ENCODE results near the gene TUSC1. TPM values are rescaled to one million over a fixed set of nuclear protein-coding genes. Genes with fewer than 3 reads are reported as not detected.
"Not testable (repeated sequence)": the region's sequence is repeated elsewhere in the genome, so short reads cannot be mapped to it uniquely, and the experiment has no call there.

The TUSC1 gene
- polyA plus RNA-seq, 2 of the 4 experiments (the other 2 are of a cell fraction): 4.8 to 5.6 TPM

- no peak for TF ChIP-seq BCL3 (IDR thresholded peaks at IDR 0.05)
- no peak for TF ChIP-seq HES2 (IDR thresholded peaks at IDR 0.05)
- peak; percentile 80 for TF ChIP-seq MAX (IDR thresholded peaks at IDR 0.05)
Observed at GRCh38 chr9:25677301-25678146, 720 bp downstream of the TUSC1 start (continued).

- 71% methylated on average over 2 of the region's 2 CpGs for WGBS (ENCODE audit: missing lambda C conversion rate)
- ATAC-seq; H3K27ac ChIP-seq; FAIRE-seq; POLR2A ChIA-PET; H3K4me2 ChIP-seq; H3K4me3 ChIP-seq; H3K9me3 ChIP-seq; CTCF ChIA-PET; DNase-seq (ENCODE audit: low read depth in 1 of 2, low spot score in 1 of 2); H3K4me1 ChIP-seq: not testable (repeated sequence)
Observed at GRCh38 chr9:25675858-25676257, 2.4 kb downstream of the TUSC1 start.

GRCh38 chr9:25658571-25658970 lies 19.7 kb downstream of the TUSC1 start:
- H3K4me2 ChIP-seq: no peak overlapping the region
- 18% methylated on average over 2 of the region's 2 CpGs for WGBS (ENCODE audit: missing lambda C conversion rate)
- no peak overlapping the region for H3K27ac ChIP-seq
- TF ChIP-seq SREBF2 (IDR thresholded peaks at IDR 0.05) (no peak), ELK1 (IDR thresholded peaks at IDR 0.05; ENCODE audit: low read depth, low read length) (no peak), ZNF302 (CRISPR knock-in tag; IDR thresholded peaks at IDR 0.05) (no peak), EP300 (IDR thresholded peaks at IDR 0.05) (no peak), TFCP2L1 (CRISPR knock-in tag; IDR thresholded peaks at IDR 0.05) (no peak), CHD4 (IDR thresholded peaks at IDR 0.05; ENCODE audit: borderline replicate concordance) (no peak), CEBPB (IDR thresholded peaks at IDR 0.05) (no peak), ZSCAN20 (CRISPR knock-in tag; IDR thresholded peaks at IDR 0.05) (no peak), JUNB (IDR thresholded peaks at IDR 0.05) (no peak), NPAS2 (CRISPR knock-in tag; IDR thresholded peaks at IDR 0.05; ENCODE audit: borderline replicate concordance) (no peak), HES2 (IDR thresholded peaks at IDR 0.05) (no peak), E2F6 (IDR thresholded peaks at IDR 0.05; ENCODE audit: borderline replicate concordance, low read depth) (no peak), TP53 (CRISPR knock-in tag; IDR thresholded peaks at IDR 0.05) (no peak), RCOR1 (IDR thresholded peaks at IDR 0.05; ENCODE audit: low read depth, low read length) (no peak), RAD21 (conservative IDR thresholded peaks at IDR 0.05 in 1 of 2, IDR thresholded peaks at IDR 0.05 in 1 of 2) (no peak), RFX5 (IDR thresholded peaks at IDR 0.05) (no peak), MAX (IDR thresholded peaks at IDR 0.05) (no peak)
- ATAC-seq (no peak), FAIRE-seq (no peak), DNase-seq (ENCODE audit: low read depth in 1 of 2, low spot score in 1 of 2) (peak in 1 of 2 experiments; percentile 1)
- H3K9me3 ChIP-seq: no peaks in the 10 kb centered on the region
- no peaks in the 10 kb centered on the region for H3K4me1 ChIP-seq
- ChIA-PET CTCF (no interaction called here), POLR2A (no interaction called here)
- no peak overlapping the region for H3K4me3 ChIP-seq
